ENCODE data around the gene ERGIC2. TPM values are rescaled to one million over a fixed set of nuclear protein-coding genes. Genes with fewer than 3 reads are reported as not detected.
"Not testable (repeated sequence)": the region's sequence is repeated elsewhere in the genome, so short reads cannot be mapped to it uniquely, and the experiment has no call there.

Gene ERGIC2
- total RNA-seq, 2 donors from 2014 or later = 59.0 to 73.9 TPM

DNA sequence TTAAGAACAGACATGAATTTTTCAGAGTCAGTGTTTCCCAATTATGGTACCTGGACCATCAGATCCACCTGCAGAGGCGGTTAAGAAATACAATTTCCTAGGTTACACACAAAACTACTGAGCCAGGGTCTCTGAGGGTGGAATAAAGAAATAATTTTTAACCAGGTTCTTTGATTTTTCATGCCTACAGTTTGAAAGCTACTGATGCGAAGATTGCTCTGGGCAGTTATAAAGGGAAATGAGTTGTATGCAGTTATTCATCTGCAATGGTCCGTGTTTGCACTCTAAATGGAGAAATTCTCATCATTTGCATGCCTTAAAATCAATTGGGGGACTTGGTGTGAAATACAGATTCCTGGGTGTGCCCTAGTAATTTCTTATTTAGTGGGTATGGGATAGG lies 89.7 kb downstream of the ERGIC2 start:
- Histone ChIP-seq H3K4me1 (no peaks in the 10 kb centered on the region), H3K9me3 (no peaks in the 10 kb centered on the region), H3K27ac (no peak overlapping the region), H3K36me3 (no peaks in the 10 kb centered on the region), H3K4me3 (no peak overlapping the region), H3K27me3 (no peaks in the 10 kb centered on the region)
- TF ChIP-seq CTCF (IDR thresholded peaks at IDR 0.05) = no peak
- no peak for DNase-seq (ENCODE audit: low spot score)

DNA sequence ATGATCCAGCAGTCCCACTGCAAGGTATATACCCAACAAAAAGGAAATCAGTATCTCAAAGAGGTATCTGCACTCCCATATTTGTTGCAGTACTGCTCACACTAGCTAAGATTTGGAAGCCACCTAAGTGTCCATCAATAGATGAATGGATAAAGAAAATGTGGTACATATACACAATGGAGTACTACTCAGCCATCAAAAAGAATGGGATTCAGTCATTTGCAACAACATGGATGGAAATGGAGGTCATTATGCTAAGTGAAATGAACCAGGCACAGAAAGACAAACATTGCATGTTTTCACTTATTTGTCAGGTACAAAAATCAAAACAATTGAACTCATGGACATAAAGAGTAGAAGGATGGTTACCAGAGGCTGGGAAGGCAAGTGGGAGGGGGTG lies 90.5 kb downstream of the ERGIC2 start:
- H3K27ac ChIP-seq; H3K36me3 ChIP-seq; H3K27me3 ChIP-seq; H3K9me3 ChIP-seq; H3K4me1 ChIP-seq; H3K4me3 ChIP-seq; DNase-seq (ENCODE audit: low spot score): not testable (repeated sequence)

DNA sequence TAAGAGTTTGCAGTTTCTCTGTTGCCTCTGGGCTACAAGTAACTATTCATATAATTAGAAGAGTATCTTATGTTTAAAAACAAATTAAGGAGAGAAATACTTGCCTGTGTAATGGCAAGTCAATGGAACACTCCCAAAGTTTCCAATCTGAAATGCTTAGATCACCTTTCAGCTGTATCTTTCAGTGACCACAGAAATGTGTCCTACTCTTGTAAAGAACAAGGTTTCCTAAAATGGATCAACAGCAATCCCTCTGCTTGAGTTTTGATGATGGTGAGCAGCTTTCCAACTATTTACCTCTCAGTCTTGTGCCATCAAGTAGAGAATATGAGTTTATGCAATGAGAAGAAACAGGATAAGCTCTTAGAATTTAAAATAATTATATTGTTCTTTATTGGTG lies 92.9 kb downstream of the ERGIC2 start:
- no peak for DNase-seq (ENCODE audit: low spot score)
- H3K27ac ChIP-seq = no peak overlapping the region
- no peaks in the 10 kb centered on the region for H3K4me1 ChIP-seq
- no peak overlapping the region for H3K4me3 ChIP-seq
- H3K36me3 ChIP-seq = no peaks in the 10 kb centered on the region
- no peaks in the 10 kb centered on the region for H3K9me3 ChIP-seq
- H3K27me3 ChIP-seq = no peaks in the 10 kb centered on the region
- no peak for TF ChIP-seq CTCF (IDR thresholded peaks at IDR 0.05)

DNA sequence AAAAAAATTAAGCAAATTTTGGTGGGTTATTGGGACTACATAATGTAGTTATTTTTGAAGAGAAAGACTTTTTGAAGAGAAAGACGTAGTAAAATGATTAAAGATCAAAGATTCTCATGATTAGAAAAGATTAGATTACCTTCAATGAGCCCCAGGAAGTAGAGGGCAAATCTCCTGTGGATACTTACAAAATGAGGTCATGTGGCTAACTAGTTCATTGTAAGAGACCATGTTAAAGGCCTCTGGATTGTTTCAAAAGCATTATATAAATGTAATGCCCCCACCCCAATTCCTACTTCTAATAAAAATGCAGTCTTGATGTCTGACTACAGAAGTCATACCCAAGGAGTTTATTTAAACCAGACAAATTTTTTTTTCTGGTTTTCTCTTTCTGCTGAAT lies 93.3 kb downstream of the ERGIC2 start:
- no peak for TF ChIP-seq CTCF (IDR thresholded peaks at IDR 0.05)
- Histone ChIP-seq H3K9me3 (no peaks in the 10 kb centered on the region), H3K36me3 (no peaks in the 10 kb centered on the region), H3K4me1 (no peaks in the 10 kb centered on the region), H3K4me3 (no peak overlapping the region), H3K27ac (no peak overlapping the region), H3K27me3 (no peaks in the 10 kb centered on the region)
- no peak for DNase-seq (ENCODE audit: low spot score)

Other genes starting within 250 kb of the ERGIC2 start
- gene FAR2, start 231.9 kb downstream of the ERGIC2 start, total RNA-seq = 1 to 10 TPM; 3.0 to 10.0 TPM
- under 1 TPM in 1 of 2 donors, not detected in 1; 0.19 TPM for gene OVCH1, start 116.5 kb upstream of the ERGIC2 start, total RNA-seq

Data from right atrium auricular region (tissue), 2 donors.